Mucosa of gallbladder (tissue), 1 donor: ENCODE data around the gene TMEM209. TPM values are rescaled to one million over a fixed set of nuclear protein-coding genes. Genes with fewer than 3 reads are reported as not detected.
"Not testable (repeated sequence)": the region's sequence is repeated elsewhere in the genome, so short reads cannot be mapped to it uniquely, and the experiment has no call there.

Source experiments
- DNase-seq: peaks from one replicate; pipeline ENCODE4 v3.0.0-alpha.2; 2020; ENCODE audit warnings: low spot score
- total RNA-seq: library from RNA; stranded (reverse); gene quantifications from one replicate; pipeline ENCODE4 v1.2.1, GENCODE V29; 2021
- donor health status: DM: no; HTN: no; CAD: no.

Gene TMEM209
- total RNA-seq, 1 donor from 2014 or later, result 18.9 TPM

- DNase-seq, result no peak
These were observed 13.8 kb upstream of the TMEM209 start for GRCh38 chr7:130218806-130219620.

GRCh38 chr7:130216750-130217149 is 11.5 kb upstream of the TMEM209 start:
- DNase-seq, result no peak

GRCh38 chr7:130216025-130216424 is 10.8 kb upstream of the TMEM209 start:
- DNase-seq, result no peak

- no peak for DNase-seq
These were observed 8.6 kb upstream of the TMEM209 start for GRCh38 chr7:130213828-130214227.

GRCh38 chr7:130210181-130210935 is 5.2 kb upstream of the TMEM209 start:
- no peak for DNase-seq

GRCh38 chr7:130208516-130208915 is 3.3 kb upstream of the TMEM209 start:
- no peak for DNase-seq

GRCh38 chr7:130207642-130208041 is 2.4 kb upstream of the TMEM209 start, which contains the start of gene SSMEM1:
Gene SSMEM1, plus strand, starts transcription at chr7:130207860. Its CDS starts 51 bp downstream, at chr7:130207911.
- DNase-seq, result no peak

- DNase-seq, result no peak
These were observed 1.8 kb upstream of the TMEM209 start for GRCh38 chr7:130207033-130207432.

GRCh38 chr7:130201796-130202195 is 3.4 kb downstream of the TMEM209 start:
- DNase-seq, result no peak

- no peak for DNase-seq
These were observed 8.1 kb downstream of the TMEM209 start for GRCh38 chr7:130197094-130197493.

GRCh38 chr7:130196476-130196875 is 8.7 kb downstream of the TMEM209 start:
- no peak for DNase-seq

- no peak for DNase-seq
These were observed 9.8 kb downstream of the TMEM209 start for GRCh38 chr7:130195396-130195795.

- no peak for DNase-seq
These were observed 13.4 kb downstream of the TMEM209 start for GRCh38 chr7:130191791-130192190.

GRCh38 chr7:130189343-130189742 is 15.9 kb downstream of the TMEM209 start:
- no peak for DNase-seq

- no peak for DNase-seq
These were observed 17.8 kb downstream of the TMEM209 start for GRCh38 chr7:130187360-130187759.

GRCh38 chr7:130184349-130184748 is 20.9 kb downstream of the TMEM209 start:
- DNase-seq, result not testable (repeated sequence)

- DNase-seq, result no peak
These were observed 22.2 kb downstream of the TMEM209 start for GRCh38 chr7:130182990-130183389.

- no peak for DNase-seq
These were observed 24.0 kb downstream of the TMEM209 start for GRCh38 chr7:130181263-130181605.

GRCh38 chr7:130180571-130181262 is 24.5 kb downstream of the TMEM209 start:
- no peak for DNase-seq

- no peak for DNase-seq
These were observed 25.6 kb downstream of the TMEM209 start for GRCh38 chr7:130179631-130180030.

GRCh38 chr7:130178251-130178650 is 27.0 kb downstream of the TMEM209 start:
- DNase-seq, result no peak

- no peak for DNase-seq
These were observed 30.8 kb downstream of the TMEM209 start for GRCh38 chr7:130174237-130174959.
